Right forelimb (tissue), 1 donor: ENCODE measurements around the gene STRIP2.
"Not testable (repeated sequence)": the region's sequence is repeated elsewhere in the genome, so short reads cannot be mapped to it uniquely, and the experiment has no call there.

Experiments used
- DNase-seq: peaks from one replicate; pipeline ENCODE4 v3.0.0-alpha.2; 2018

The STRIP2 gene

DNA sequence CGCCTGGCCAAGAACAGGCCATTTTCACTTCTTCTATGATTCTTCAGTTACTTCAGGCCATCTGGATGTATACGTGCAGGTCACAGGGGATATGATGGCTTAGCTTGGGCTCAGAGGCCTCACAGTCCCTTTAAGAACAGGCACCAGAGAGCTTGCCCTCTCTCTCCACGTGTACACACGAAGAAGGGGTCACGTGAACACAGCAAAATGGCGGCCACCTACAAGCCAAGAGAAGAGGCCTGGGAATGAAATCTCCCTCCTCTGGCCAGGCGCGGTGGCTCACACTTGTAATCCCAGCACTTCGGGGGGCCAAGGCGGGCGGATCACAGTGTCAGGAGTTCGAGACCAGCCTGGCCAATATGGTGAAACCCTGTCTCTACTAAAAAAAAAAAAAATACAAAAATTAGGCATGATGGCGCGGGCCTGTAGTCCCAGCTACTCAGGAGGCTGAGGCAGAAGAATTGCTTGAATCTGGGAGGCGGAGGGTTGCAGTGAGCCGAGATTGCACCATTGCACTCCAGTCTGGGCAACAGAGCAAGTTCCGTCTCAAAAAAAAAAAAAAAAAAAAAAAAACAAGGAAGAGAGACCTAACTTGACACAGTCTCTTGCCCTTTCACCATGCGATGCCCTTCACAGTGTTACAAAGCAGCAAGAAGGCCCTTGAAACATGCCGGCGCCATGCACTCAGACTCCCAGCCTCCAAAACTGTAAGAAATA is 100.5 kb downstream of the STRIP2 start:
- not testable (repeated sequence) for DNase-seq

GRCh38 chr7:129535896-129536295 is 101.7 kb downstream of the STRIP2 start:
- DNase-seq = no peak

DNA sequence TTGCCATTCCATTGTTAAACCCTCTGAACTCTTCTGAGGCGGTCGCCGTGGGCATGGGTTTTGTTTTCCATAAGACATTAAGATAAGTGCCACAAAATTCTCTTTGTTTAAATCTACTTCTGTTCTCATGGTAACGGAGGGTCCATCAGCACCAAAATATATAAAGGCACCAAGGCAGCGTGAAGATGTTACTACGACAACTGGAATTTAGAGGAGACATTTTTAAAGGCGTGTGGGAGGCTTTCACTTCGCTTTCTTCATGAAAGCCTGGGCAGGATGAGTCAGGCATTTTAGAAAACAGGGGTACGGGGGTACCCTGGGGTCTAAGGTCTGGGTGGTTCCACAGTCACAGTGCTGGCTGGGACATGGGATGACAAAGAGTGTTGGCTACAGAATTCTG is 102.1 kb downstream of the STRIP2 start:
- DNase-seq = no peak
